HCT116 (cell line): Measurements from ENCODE around the gene AKR1A1. TPM values are rescaled to one million over a fixed set of nuclear protein-coding genes. Genes with fewer than 3 reads are reported as not detected.

Experiments
- ATAC-seq: fragments of 200-7000 bp; cut with Tn5 transposase; 2 replicates; pipeline ENCODE4 v1.9.1; 2020; ENCODE audit warnings: mild to moderate bottlenecking, moderate library complexity
- BruUV-seq: library from RNA; stranded (reverse); fragments of 400-500 nt; replicated peaks from 2 replicates; lab custom pipeline; 2021; lab: Mats Ljungman, UMichigan
- CTCF ChIA-PET: fragments of 300-600 bp; sonication (Branson Sonifier 250); formaldehyde crosslinking; loops from one replicate; lab custom pipeline; 2021; ENCODE audit warnings: antibody characterized with exemption; lab: Charles Lee
- POLR2A ChIA-PET: fragments of 300-600, 350-600 bp; sonication (Branson Sonifier 250); formaldehyde crosslinking; loops from one replicate; lab custom pipeline; 2021; ENCODE audit warnings: antibody characterized with exemption; lab: Charles Lee
- RAD21 ChIA-PET, 2 experiments: fragments of 300-600 bp; sonication (Branson Sonifier 250); formaldehyde crosslinking; loops; one replicate each; lab custom pipeline; 2023; ENCODE audit warnings: low total read pairs in 2 of 2; ENCODE audit not compliant: uncharacterized antibody in 2 of 2, unreplicated experiment in 2 of 2, low non-redundant PET in 1 of 2; lab: Charles Lee
- DNase-seq: peaks from one replicate; pipeline ENCODE4 v3.0.0-alpha.2; 2010; ENCODE audit warnings: low read depth, low spot score
- H2AFZ ChIP-seq: fragments of 200-600 bp; shearing (Covaris generic), sonication (generic); 2 replicates; pipeline ENCODE4 v1.6.1; 2017; ENCODE audit warnings: low read depth, mixed run types, mixed read lengths, antibody characterized with exemption, low read length; ENCODE audit not compliant: poor library complexity, severe bottlenecking
- H3K27ac ChIP-seq: 2 replicates; pipeline ENCODE4 v1.5.1; 2012; ENCODE audit warnings: low read depth, low read length
- H3K27me3 ChIP-seq: fragments of 200-600 bp; sonication (generic); 2 replicates; pipeline ENCODE4 v1.6.1; 2016; ENCODE audit warnings: mixed run types, low read length, mixed read lengths; ENCODE audit not compliant: insufficient read depth
- H3K36me3 ChIP-seq, 2 experiments: fragments of 200-500 bp in 1 of 2; fragments of 200-600 bp in 1 of 2; sonication (Bioruptor generic) in 1 of 2; sonication (generic) in 1 of 2; 2 replicates each; pipeline versions ENCODE4 v1.5.1 to v1.6.1; 2014 to 2016; ENCODE audit warnings: low read length in 2 of 2, inconsistent platforms in 1 of 2, mixed read lengths in 1 of 2, mixed run types in 1 of 2; ENCODE audit not compliant: insufficient read depth in 2 of 2, control insufficient read depth in 1 of 2
- H3K4me1 ChIP-seq, 2 experiments: fragments of 200-600 bp in 1 of 2; sonication (generic) in 1 of 2; 2 replicates each; pipeline versions ENCODE4 v1.5.1 to v1.6.1; 2012 to 2017; ENCODE audit warnings: low read length in 2 of 2, inconsistent platforms in 1 of 2, mild to moderate bottlenecking in 1 of 2, mixed read lengths in 1 of 2, mixed run types in 1 of 2, moderate library complexity in 1 of 2; ENCODE audit not compliant: insufficient read depth in 2 of 2, control insufficient read depth in 1 of 2
- H3K4me2 ChIP-seq: fragments of 200-600 bp; sonication (generic); 2 replicates; pipeline ENCODE4 v1.6.1; 2017; ENCODE audit warnings: mixed run types, low read length, mixed read lengths
- H3K4me3 ChIP-seq, 2 experiments: fragments of 200-600 bp in 1 of 2; sonication (generic) in 1 of 2; replicated peaks in 1 of 2; 2 replicates each; pipeline ENCODE4 v1.5.1; 2011 to 2016; ENCODE audit warnings: low read length in 2 of 2, control low read depth in 1 of 2, low read depth in 1 of 2, mild to moderate bottlenecking in 1 of 2, mixed read lengths in 1 of 2, mixed run types in 1 of 2
- H3K79me2 ChIP-seq: fragments of 200-600 bp; sonication (generic); 2 replicates; pipeline ENCODE4 v1.6.1; 2017; ENCODE audit warnings: mild to moderate bottlenecking, mixed run types, low read length, moderate library complexity, mixed read lengths; ENCODE audit not compliant: insufficient read depth
- H3K9ac ChIP-seq: fragments of 200-600 bp; sonication (generic); 2 replicates; pipeline ENCODE4 v1.6.1; 2016; ENCODE audit warnings: low read length, mixed read lengths
- H3K9me2 ChIP-seq: fragments of 200-600 bp; sonication (generic), shearing (Covaris generic); 2 replicates; pipeline ENCODE4 v1.6.1; 2017; ENCODE audit warnings: mixed run types, mild to moderate bottlenecking, moderate library complexity; ENCODE audit not compliant: insufficient read depth
- H3K9me3 ChIP-seq, 2 experiments: fragments of 200-500 bp in 1 of 2; fragments of 200-600 bp in 1 of 2; sonication (Bioruptor generic) in 1 of 2; sonication (generic) in 1 of 2; 2 replicates each; pipeline ENCODE4 v1.6.1; 2014 to 2017; ENCODE audit warnings: low read length in 2 of 2, mixed read lengths in 2 of 2, inconsistent platforms in 1 of 2, low read depth in 1 of 2, mild to moderate bottlenecking in 1 of 2, mixed run types in 1 of 2, moderate library complexity in 1 of 2; ENCODE audit not compliant: control insufficient read depth in 1 of 2, insufficient read depth in 1 of 2
- H4K20me1 ChIP-seq: fragments of 200-600 bp; sonication (generic), shearing (Covaris generic); 2 replicates; pipeline ENCODE4 v1.6.1; 2017; ENCODE audit warnings: mixed run types, mild to moderate bottlenecking, moderate library complexity; ENCODE audit not compliant: insufficient read depth
- ATF3 ChIP-seq: IDR thresholded peaks from 2 replicates; pipeline ENCODE4 v1.6.1; 2012
- CBX3 ChIP-seq: IDR thresholded peaks from 2 replicates; pipeline ENCODE4 v1.6.1; 2012; ENCODE audit warnings: low read depth
- ELF1 ChIP-seq: IDR thresholded peaks from 2 replicates; pipeline ENCODE4 v1.6.1; 2012; ENCODE audit warnings: low read depth, borderline replicate concordance
- FOSL1 ChIP-seq: IDR thresholded peaks from 2 replicates; pipeline ENCODE4 v1.6.1; 2012; ENCODE audit warnings: low read depth
- MAX ChIP-seq: IDR thresholded peaks from 2 replicates; pipeline ENCODE4 v1.6.1; 2012
- POLR2AphosphoS5 ChIP-seq: IDR thresholded peaks from 2 replicates; pipeline ENCODE4 v1.6.1; 2011; ENCODE audit warnings: mild to moderate bottlenecking, low read depth, low read length, moderate library complexity
- RAD21 ChIP-seq: IDR thresholded peaks from 2 replicates; pipeline ENCODE4 v1.6.1; 2012; ENCODE audit warnings: low read depth, mild to moderate bottlenecking
- SP1 ChIP-seq: IDR thresholded peaks from 2 replicates; pipeline ENCODE4 v1.6.1; 2012; ENCODE audit warnings: low read depth
- ZBTB33 ChIP-seq: IDR thresholded peaks from 2 replicates; pipeline ENCODE4 v1.6.1; 2011; ENCODE audit warnings: mild to moderate bottlenecking, low read length, moderate library complexity; ENCODE audit not compliant: insufficient replicate concordance; ENCODE audit errors: extremely low read depth
- intact Hi-C: fragments of 100-400 bp; cut with micrococcal nuclease; formaldehyde crosslinking; loops from 2 replicates; pipeline ENCODE4 v1.10.0; 2022
- total RNA-seq: library from RNA; stranded (reverse); gene quantifications from one replicate; pipeline ENCODE4 v1.2.1, GENCODE V29; 2021; ENCODE audit not compliant: unreplicated experiment

Gene AKR1A1
- total RNA-seq, 1 experiment from 2014 or later: 199 TPM

GRCh38 chr1:45541193-45541592 lies 9.4 kb upstream of the AKR1A1 start:
- no peak overlapping the region for H3K4me2 ChIP-seq
- no peaks in the 10 kb centered on the region for H4K20me1 ChIP-seq
- POLR2A ChIA-PET: interaction anchor here (1.2 to 3.2 kb wide), 3 partner anchors 10 to 19 kb away, joined by 4 to 13 read pairs (median 6); partner anchors contain the start of gene PRDX1
- RAD21 ChIA-PET: no interaction called here
- no TSS peak for BruUV-seq
- no peaks in the 10 kb centered on the region for H3K27me3 ChIP-seq
- H3K79me2 ChIP-seq: no peaks in the 10 kb centered on the region
- no peak overlapping the region for H2AFZ ChIP-seq
- CTCF ChIA-PET: no interaction called here
- no peaks in the 10 kb centered on the region for H3K36me3 ChIP-seq
- no peak for DNase-seq
- no peak overlapping the region for H3K4me3 ChIP-seq
- no peak for ATAC-seq
- H3K9ac ChIP-seq: no peak overlapping the region
- H3K9me3 ChIP-seq: no peaks in the 10 kb centered on the region
- TF ChIP-seq SP1 (no peak), RAD21 (no peak), FOSL1 (no peak), CBX3 (no peak)
- intact Hi-C loops: no loop called here
- H3K27ac ChIP-seq: no peak overlapping the region
- no peaks in the 10 kb centered on the region for H3K4me1 ChIP-seq
- H3K9me2 ChIP-seq: no peaks in the 10 kb centered on the region

GRCh38 chr1:45542591-45542990 lies 8.0 kb upstream of the AKR1A1 start:
- DNase-seq: no peak
- H3K4me2 ChIP-seq: no peak overlapping the region

More at GRCh38 chr1:45542591-45542990, 8.0 kb upstream of the AKR1A1 start:
- no peaks in the 10 kb centered on the region for H3K27me3 ChIP-seq
- intact Hi-C loops: no loop called here
- BruUV-seq: no TSS peak
- CTCF ChIA-PET: no interaction called here
- H3K9ac ChIP-seq: no peak overlapping the region
- no peak overlapping the region for H3K4me3 ChIP-seq
- no peak overlapping the region for H2AFZ ChIP-seq
- no peak overlapping the region for H3K27ac ChIP-seq
- no peaks in the 10 kb centered on the region for H3K4me1 ChIP-seq
- H3K36me3 ChIP-seq: no peaks in the 10 kb centered on the region
- TF ChIP-seq FOSL1: no peak
- no peak for TF ChIP-seq MAX
- TF ChIP-seq ATF3: no peak
- no peak for TF ChIP-seq POLR2AphosphoS5
- no peak for TF ChIP-seq ELF1
- TF ChIP-seq ZBTB33: no peak
- no peak for TF ChIP-seq CBX3
- H4K20me1 ChIP-seq: no peaks in the 10 kb centered on the region
- H3K9me3 ChIP-seq: no peaks in the 10 kb centered on the region
- ATAC-seq: no peak
- H3K9me2 ChIP-seq: peaks cover 2% of the 10 kb centered on the region; the same call in 1 of the 2 replicates
- RAD21 ChIA-PET: no interaction called here
- H3K79me2 ChIP-seq: no peaks in the 10 kb centered on the region
- POLR2A ChIA-PET: interaction anchor here (1.2 kb wide), 1 partner anchor 21 kb away, joined by 4 read pairs; the partner anchor contains the start of gene PRDX1
